Esophagus squamous epithelium (tissue), 4 donors: Measurements from ENCODE around the gene CCDC180.

Experiments
- POLR2A ChIP-seq, 4 donors: fragments of 450-650 bp; IDR thresholded peaks; one replicate each; pipeline ENCODE4 v1.6.1; 2017; ENCODE audit warnings: antibody characterized with exemption in 4 of 4, mild to moderate bottlenecking in 4 of 4, moderate library complexity in 3 of 4
- TF ChIP-seq, protein P1 (sequence below), 6 experiments: fragments of 450-650 bp in 4 of 6; fragments of 200-600 bp in 2 of 6; sonication (generic) in 2 of 6; IDR thresholded peaks; one replicate each; pipeline ENCODE4 v1.5.1; 2016 to 2019; ENCODE audit warnings: antibody characterized with exemption in 6 of 6, mild to moderate bottlenecking in 4 of 6, moderate library complexity in 4 of 6

DNA sequence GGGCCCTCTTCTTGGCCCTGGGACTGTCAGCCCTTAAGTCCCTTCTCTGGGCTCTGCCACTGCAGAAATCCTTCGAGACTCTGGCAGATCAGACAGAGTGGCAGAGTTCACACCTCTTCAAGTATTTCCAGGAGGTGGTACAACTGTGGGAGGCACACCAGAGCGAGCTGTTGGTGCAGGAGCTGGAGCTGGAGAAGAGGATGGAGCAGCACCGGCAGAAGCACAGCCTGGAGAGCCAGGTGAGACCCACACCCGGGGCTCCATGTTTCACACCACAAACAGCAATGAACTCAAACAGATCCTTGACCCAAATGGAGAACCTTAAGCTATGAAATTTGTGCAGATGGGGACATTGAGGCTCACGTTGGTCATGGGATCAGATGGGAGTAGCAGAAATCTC, 17.5 kb downstream of the CCDC180 start:
- no peak for TF ChIP-seq POLR2A (IDR thresholded peaks at IDR 0.05)
- TF ChIP-seq, protein P1, sequence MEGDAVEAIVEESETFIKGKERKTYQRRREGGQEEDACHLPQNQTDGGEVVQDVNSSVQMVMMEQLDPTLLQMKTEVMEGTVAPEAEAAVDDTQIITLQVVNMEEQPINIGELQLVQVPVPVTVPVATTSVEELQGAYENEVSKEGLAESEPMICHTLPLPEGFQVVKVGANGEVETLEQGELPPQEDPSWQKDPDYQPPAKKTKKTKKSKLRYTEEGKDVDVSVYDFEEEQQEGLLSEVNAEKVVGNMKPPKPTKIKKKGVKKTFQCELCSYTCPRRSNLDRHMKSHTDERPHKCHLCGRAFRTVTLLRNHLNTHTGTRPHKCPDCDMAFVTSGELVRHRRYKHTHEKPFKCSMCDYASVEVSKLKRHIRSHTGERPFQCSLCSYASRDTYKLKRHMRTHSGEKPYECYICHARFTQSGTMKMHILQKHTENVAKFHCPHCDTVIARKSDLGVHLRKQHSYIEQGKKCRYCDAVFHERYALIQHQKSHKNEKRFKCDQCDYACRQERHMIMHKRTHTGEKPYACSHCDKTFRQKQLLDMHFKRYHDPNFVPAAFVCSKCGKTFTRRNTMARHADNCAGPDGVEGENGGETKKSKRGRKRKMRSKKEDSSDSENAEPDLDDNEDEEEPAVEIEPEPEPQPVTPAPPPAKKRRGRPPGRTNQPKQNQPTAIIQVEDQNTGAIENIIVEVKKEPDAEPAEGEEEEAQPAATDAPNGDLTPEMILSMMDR (IDR thresholded peaks at IDR 0.05) = no peak
